A549 (cell line): ENCODE data around the gene KRTAP12-2. TPM values are rescaled to one million over a fixed set of nuclear protein-coding genes. Genes with fewer than 3 reads are reported as not detected.

Experiments used
- ATAC-seq, 2 experiments: fragments of 200-7000 bp in 1 of 2; fragments of >200 bp in 1 of 2; cut with Nextera tagmentation in 1 of 2; cut with Tn5 transposase in 1 of 2; 3 replicates each; pipeline versions ENCODE4 v1.8.0 to v1.9.1; 2018 to 2020; ENCODE audit warnings: mild to moderate bottlenecking in 1 of 2, moderate library complexity in 1 of 2
- CTCF ChIA-PET: fragments of 300-600 bp; sonication (Branson Sonifier 250); formaldehyde crosslinking; extraction: SDS; loops from one replicate; lab custom pipeline; 2021; ENCODE audit warnings: antibody characterized with exemption, inconsistent platforms; lab: Yijun Ruan, JAX
- POLR2A ChIA-PET: fragments of 350-600 bp; formaldehyde crosslinking; extraction: SDS; loops from one replicate; lab custom pipeline; 2021; ENCODE audit warnings: antibody characterized with exemption, inconsistent platforms; lab: Yijun Ruan, JAX
- DNase-seq, 2 experiments: peaks; one replicate each; pipeline versions ENCODE4 v3.0.0 to v3.0.0-alpha.2; 2011 to 2016; ENCODE audit warnings: low read depth in 1 of 2, low spot score in 1 of 2
- FAIRE-seq: peaks from 2 replicates; lab custom pipeline; 2011; peaks lifted over from hg19 to GRCh38; lab: Jason Lieb, UNC
- H3K27ac ChIP-seq, 2 experiments: fragments of >200 bp; sonication (Bioruptor Twin); formaldehyde crosslinking; 3 replicates each; pipeline ENCODE4 v1.5.1; 2016 to 2017
- H3K4me1 ChIP-seq: fragments of >200 bp; sonication (Bioruptor Twin); formaldehyde crosslinking; 3 replicates; pipeline ENCODE4 v1.6.1; 2016
- H3K4me2 ChIP-seq: fragments of >200 bp; sonication (Bioruptor Twin); formaldehyde crosslinking; 3 replicates; pipeline ENCODE4 v1.6.1; 2016
- H3K4me3 ChIP-seq: fragments of >200 bp; sonication (Bioruptor Twin); formaldehyde crosslinking; 3 replicates; pipeline ENCODE4 v1.5.1; 2016
- H3K9me3 ChIP-seq: fragments of >200 bp; sonication (Bioruptor Twin); formaldehyde crosslinking; 3 replicates; pipeline ENCODE4 v1.6.1; 2016
- BCL3 ChIP-seq: fragments of >200 bp; sonication (Bioruptor Twin); formaldehyde crosslinking; IDR thresholded peaks from 3 replicates; pipeline ENCODE4 v1.6.1; 2016
- CBX2 ChIP-seq: fragments of 200-600 bp; sonication (generic); IDR thresholded peaks from 2 replicates; pipeline ENCODE4 v1.6.1; 2016; ENCODE audit warnings: low read depth, mild to moderate bottlenecking, borderline replicate concordance
- CEBPB ChIP-seq, 2 experiments: fragments of >200 bp in 1 of 2; sonication (Bioruptor Twin) in 1 of 2; formaldehyde crosslinking in 1 of 2; IDR thresholded peaks; 2 replicates each; pipeline ENCODE4 v1.6.1; 2012 to 2016
- CHD2 ChIP-seq: fragments of 150-350 bp; IDR thresholded peaks from 2 replicates; pipeline ENCODE4 v1.6.1; 2014; ENCODE audit warnings: low read length; ENCODE audit not compliant: partially characterized antibody
- CHD4 ChIP-seq: fragments of 200-600 bp; sonication (generic); IDR thresholded peaks from 2 replicates; pipeline ENCODE4 v1.6.1; 2016; ENCODE audit warnings: antibody characterized with exemption, mild to moderate bottlenecking, borderline replicate concordance
- E2F6 ChIP-seq: IDR thresholded peaks from 2 replicates; pipeline ENCODE4 v1.6.1; 2012; ENCODE audit warnings: low read depth, borderline replicate concordance
- EHF ChIP-seq: fragments of 250-450 bp; sonication (Bioruptor Pico); IDR thresholded peaks from 2 replicates; pipeline ENCODE4 v1.5.0; 2020; ENCODE audit warnings: mild to moderate bottlenecking
- GATA3 ChIP-seq: IDR thresholded peaks from 2 replicates; pipeline ENCODE4 v1.6.1; 2012; ENCODE audit warnings: borderline replicate concordance
- HOXA7 ChIP-seq: fragments of 250-450 bp; sonication (Bioruptor Pico); IDR thresholded peaks from 2 replicates; pipeline ENCODE4 v1.5.0; 2020; ENCODE audit warnings: mild to moderate bottlenecking, moderate library complexity
- HOXB13 ChIP-seq: fragments of 250-450 bp; sonication (Bioruptor Pico); IDR thresholded peaks from 2 replicates; pipeline ENCODE4 v1.5.0; 2020; ENCODE audit warnings: low read depth, mild to moderate bottlenecking, moderate library complexity
- JUN ChIP-seq, 2 experiments: fragments of >200 bp; sonication (Bioruptor Twin); formaldehyde crosslinking; IDR thresholded peaks; 2 replicates in 1 of 2; 3 replicates in 1 of 2; pipeline ENCODE4 v1.6.1; 2016 to 2017
- KDM5A ChIP-seq: fragments of 200-600 bp; sonication (generic); IDR thresholded peaks from 2 replicates; pipeline ENCODE4 v1.6.1; 2016; ENCODE audit warnings: antibody characterized with exemption, mild to moderate bottlenecking
- MAFK ChIP-seq: fragments of 450-650 bp; IDR thresholded peaks from 2 replicates; pipeline ENCODE4 v1.6.1; 2014; ENCODE audit not compliant: partially characterized antibody
- MAX ChIP-seq: IDR thresholded peaks from 2 replicates; pipeline ENCODE4 v1.6.1; 2012
- MYC ChIP-seq: IDR thresholded peaks from 2 replicates; pipeline ENCODE4 v1.6.1; 2012; ENCODE audit warnings: mild to moderate bottlenecking, inconsistent platforms, low read length, improper control_type of control experiment, borderline replicate concordance
- NFE2L2 ChIP-seq: fragments of 150-350 bp; conservative IDR thresholded peaks from 2 replicates; pipeline ENCODE4 v1.6.1; 2014; ENCODE audit warnings: low read length
- NR3C1 ChIP-seq: fragments of >200 bp; sonication (Bioruptor Twin); formaldehyde crosslinking; IDR thresholded peaks from 3 replicates; pipeline ENCODE4 v1.6.1; 2017
- PBX3 ChIP-seq: IDR thresholded peaks from 2 replicates; pipeline ENCODE4 v1.6.1; 2012
- PHF8 ChIP-seq: fragments of 200-600 bp; sonication (generic); IDR thresholded peaks from 2 replicates; pipeline ENCODE4 v1.6.1; 2016; ENCODE audit warnings: low read depth, mild to moderate bottlenecking, antibody characterized with exemption, moderate library complexity, borderline replicate concordance
- POLR2A ChIP-seq: IDR thresholded peaks from 2 replicates; pipeline ENCODE4 v1.6.1; 2012; ENCODE audit warnings: mild to moderate bottlenecking, low read length
- RARB ChIP-seq: fragments of 250-450 bp; sonication (Bioruptor Pico); IDR thresholded peaks from 2 replicates; pipeline ENCODE4 v1.8.0; 2021; ENCODE audit warnings: mild to moderate bottlenecking, moderate library complexity
- RCOR1 ChIP-seq: fragments of 150-350 bp; IDR thresholded peaks from 2 replicates; pipeline ENCODE4 v1.6.1; 2014; ENCODE audit warnings: antibody characterized with exemption, low read length, low read depth
- TFCP2L1 ChIP-seq: fragments of 250-450 bp; sonication (Bioruptor Pico); IDR thresholded peaks from 2 replicates; pipeline ENCODE4 v1.5.0; 2021; ENCODE audit warnings: mild to moderate bottlenecking
- TP53 ChIP-seq: fragments of 250-450 bp; sonication (Bioruptor Pico); IDR thresholded peaks from 2 replicates; pipeline ENCODE4 v1.5.0; 2021; ENCODE audit warnings: mild to moderate bottlenecking, moderate library complexity
- ZFP36 ChIP-seq: fragments of 450-650 bp; IDR thresholded peaks from 2 replicates; pipeline ENCODE4 v1.6.1; 2014; ENCODE audit warnings: borderline replicate concordance; ENCODE audit not compliant: partially characterized antibody
- ZSCAN20 ChIP-seq: fragments of 250-450 bp; sonication (Bioruptor Pico); IDR thresholded peaks from 2 replicates; pipeline ENCODE4 v1.8.0; 2022; ENCODE audit warnings: mild to moderate bottlenecking, moderate library complexity
- WGBS: methylation state at CpG from one replicate; pipeline ENCODE4 v1.1.6; 2017; ENCODE audit errors: missing lambda C conversion rate; 5-methylcytosine and 5-hydroxymethylcytosine counted together
- polyA plus RNA-seq, 4 experiments: library from polyadenylated mRNA; depleted of rRNA in 3 of 4; stranded (reverse); fragments of >200 nt; fragmentation: RNase III in 1 of 4; extraction: RNeasy Plus Mini Kit Qiagen cat#74134 plus additional on column Dnase treatment in 1 of 4; gene quantifications; 2 replicates in 3 of 4; 3 replicates in 1 of 4; pipeline ENCODE4 v1.2.3, GENCODE V29; 2011 to 2017
- TF ChIP-seq, protein P1 (sequence below): fragments of >200 bp; sonication (Bioruptor Twin); formaldehyde crosslinking; IDR thresholded peaks from 3 replicates; pipeline ENCODE4 v1.5.1; 2016
- TF ChIP-seq, protein P2 (sequence below): fragments of 150-350 bp; IDR thresholded peaks from 2 replicates; pipeline ENCODE4 v1.6.1; 2014; ENCODE audit warnings: low read depth, mild to moderate bottlenecking, low read length

KRTAP12-2 gene
- polyA plus RNA-seq, 2 of the 4 experiments (the other 2 are of a cell fraction): not detected

DNA sequence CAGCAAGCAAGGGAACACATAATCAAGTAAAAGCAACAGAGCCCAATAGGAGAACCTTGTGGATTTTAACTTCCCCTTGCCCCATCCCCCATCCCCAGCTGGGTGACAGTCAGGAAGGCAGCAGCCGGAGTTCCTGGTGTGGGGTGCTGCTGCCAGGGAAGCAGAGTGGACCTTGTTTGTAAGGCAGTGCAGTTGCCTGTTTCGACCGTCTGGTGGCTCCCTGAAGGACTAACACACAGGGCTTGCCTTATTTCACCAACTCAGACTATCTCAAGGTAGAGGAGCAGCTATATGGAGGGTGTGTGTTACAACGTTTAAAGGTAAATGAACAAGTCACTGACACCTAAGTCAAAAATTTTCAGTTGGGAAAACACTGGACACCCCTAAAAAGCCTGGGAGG, 48.2 kb downstream of the KRTAP12-2 start:
- CTCF ChIA-PET: interaction anchor here (0.6 kb wide), 1 partner anchor 1286 kb away, joined by 3 read pairs; no protein-coding TSS in a partner anchor
- DNase-seq (peak in 1 of 2 experiments; percentile 14), FAIRE-seq (no peak), ATAC-seq (0 out of 6 replicates have a peak, but pooled peaks of 1 of the 2 experiments have one; percentile 34)
- no peak overlapping the region for H3K4me2 ChIP-seq
- TF ChIP-seq TP53 (no peak), GATA3 (no peak), MAX (no peak), NFE2L2 (no peak), KDM5A (no peak), PHF8 (no peak), CHD2 (no peak), BCL3 (no peak), CBX2 (no peak)
- TF ChIP-seq, protein P1, sequence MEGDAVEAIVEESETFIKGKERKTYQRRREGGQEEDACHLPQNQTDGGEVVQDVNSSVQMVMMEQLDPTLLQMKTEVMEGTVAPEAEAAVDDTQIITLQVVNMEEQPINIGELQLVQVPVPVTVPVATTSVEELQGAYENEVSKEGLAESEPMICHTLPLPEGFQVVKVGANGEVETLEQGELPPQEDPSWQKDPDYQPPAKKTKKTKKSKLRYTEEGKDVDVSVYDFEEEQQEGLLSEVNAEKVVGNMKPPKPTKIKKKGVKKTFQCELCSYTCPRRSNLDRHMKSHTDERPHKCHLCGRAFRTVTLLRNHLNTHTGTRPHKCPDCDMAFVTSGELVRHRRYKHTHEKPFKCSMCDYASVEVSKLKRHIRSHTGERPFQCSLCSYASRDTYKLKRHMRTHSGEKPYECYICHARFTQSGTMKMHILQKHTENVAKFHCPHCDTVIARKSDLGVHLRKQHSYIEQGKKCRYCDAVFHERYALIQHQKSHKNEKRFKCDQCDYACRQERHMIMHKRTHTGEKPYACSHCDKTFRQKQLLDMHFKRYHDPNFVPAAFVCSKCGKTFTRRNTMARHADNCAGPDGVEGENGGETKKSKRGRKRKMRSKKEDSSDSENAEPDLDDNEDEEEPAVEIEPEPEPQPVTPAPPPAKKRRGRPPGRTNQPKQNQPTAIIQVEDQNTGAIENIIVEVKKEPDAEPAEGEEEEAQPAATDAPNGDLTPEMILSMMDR: no peak
- 18% methylated on average over 4 of the region's 4 CpGs for WGBS
- POLR2A ChIA-PET: no interaction called here
- H3K9me3 ChIP-seq: peaks cover 10% of the 10 kb centered on the region; the same call in 1 of the 3 replicates
- no peaks in the 10 kb centered on the region for H3K4me1 ChIP-seq
- no peak overlapping the region for H3K27ac ChIP-seq
- no peak overlapping the region for H3K4me3 ChIP-seq

GRCh38 chr21:44617071-44617501, 49.6 kb downstream of the KRTAP12-2 start:
- 0% methylated on average over 2 of the region's 8 CpGs for WGBS
- no peak for DNase-seq
- no peak for FAIRE-seq
- no peak for ATAC-seq
- Histone ChIP-seq H3K4me3 (no peak overlapping the region), H3K27ac (no peak overlapping the region), H3K9me3 (no peaks in the 10 kb centered on the region), H3K4me2 (no peak overlapping the region), H3K4me1 (no peaks in the 10 kb centered on the region)
- POLR2A ChIA-PET: no interaction called here
- CTCF ChIA-PET: no interaction called here
- TF ChIP-seq NR3C1 (no peak), RCOR1 (no peak), CEBPB (IDR thresholded peaks at IDR 0.05) (no peak), CBX2 (no peak), ZSCAN20 (CRISPR knock-in tag) (no peak), MAX (no peak), PBX3 (no peak), EHF (no peak), TFCP2L1 (CRISPR knock-in tag) (no peak), MAFK (no peak), RARB (CRISPR knock-in tag) (no peak)

DNA sequence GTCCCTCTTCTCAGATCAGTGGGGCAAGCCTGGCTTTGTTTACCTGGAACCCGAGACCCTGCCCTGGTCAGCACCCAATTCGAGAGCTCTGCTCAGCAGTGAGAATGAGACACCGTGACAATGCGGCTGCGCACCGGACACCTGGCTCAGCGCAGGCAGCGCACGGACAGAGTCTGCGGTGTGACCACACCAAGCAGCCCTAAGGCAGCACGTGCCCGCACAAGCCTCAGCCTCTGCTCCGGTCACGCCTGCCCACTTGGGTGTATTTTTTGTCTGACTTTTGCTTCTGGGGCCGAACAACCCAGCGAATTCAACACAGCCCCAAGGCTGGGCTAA, 50.2 kb downstream of the KRTAP12-2 start:
- no peak overlapping the region for H3K4me2 ChIP-seq
- 7% methylated on average over 3 of the region's 16 CpGs for WGBS
- ChIA-PET POLR2A (no interaction called here), CTCF (no interaction called here)
- no peaks in the 10 kb centered on the region for H3K4me1 ChIP-seq
- ATAC-seq: no peak
- 0 out of 3 replicates have a peak, but pooled peaks cover 2% of the 10 kb centered on the region for H3K9me3 ChIP-seq
- no peak overlapping the region for H3K27ac ChIP-seq
- DNase-seq: no peak
- no peak for FAIRE-seq
- H3K4me3 ChIP-seq: no peak overlapping the region
- TF ChIP-seq E2F6 (no peak), POLR2A (no peak), HOXB13 (no peak), JUN (IDR thresholded peaks at IDR 0.05) (no peak), CHD4 (no peak), RCOR1 (no peak), KDM5A (no peak), MYC (no peak), MAX (no peak), HOXA7 (no peak), ZFP36 (no peak)
- TF ChIP-seq, protein P2, sequence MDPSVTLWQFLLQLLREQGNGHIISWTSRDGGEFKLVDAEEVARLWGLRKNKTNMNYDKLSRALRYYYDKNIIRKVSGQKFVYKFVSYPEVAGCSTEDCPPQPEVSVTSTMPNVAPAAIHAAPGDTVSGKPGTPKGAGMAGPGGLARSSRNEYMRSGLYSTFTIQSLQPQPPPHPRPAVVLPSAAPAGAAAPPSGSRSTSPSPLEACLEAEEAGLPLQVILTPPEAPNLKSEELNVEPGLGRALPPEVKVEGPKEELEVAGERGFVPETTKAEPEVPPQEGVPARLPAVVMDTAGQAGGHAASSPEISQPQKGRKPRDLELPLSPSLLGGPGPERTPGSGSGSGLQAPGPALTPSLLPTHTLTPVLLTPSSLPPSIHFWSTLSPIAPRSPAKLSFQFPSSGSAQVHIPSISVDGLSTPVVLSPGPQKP: no peak
